ENCODE measurements around the gene SRGAP3.
"Not testable (repeated sequence)": the region's sequence is repeated elsewhere in the genome, so short reads cannot be mapped to it uniquely, and the experiment has no call there.

Gene SRGAP3

DNA sequence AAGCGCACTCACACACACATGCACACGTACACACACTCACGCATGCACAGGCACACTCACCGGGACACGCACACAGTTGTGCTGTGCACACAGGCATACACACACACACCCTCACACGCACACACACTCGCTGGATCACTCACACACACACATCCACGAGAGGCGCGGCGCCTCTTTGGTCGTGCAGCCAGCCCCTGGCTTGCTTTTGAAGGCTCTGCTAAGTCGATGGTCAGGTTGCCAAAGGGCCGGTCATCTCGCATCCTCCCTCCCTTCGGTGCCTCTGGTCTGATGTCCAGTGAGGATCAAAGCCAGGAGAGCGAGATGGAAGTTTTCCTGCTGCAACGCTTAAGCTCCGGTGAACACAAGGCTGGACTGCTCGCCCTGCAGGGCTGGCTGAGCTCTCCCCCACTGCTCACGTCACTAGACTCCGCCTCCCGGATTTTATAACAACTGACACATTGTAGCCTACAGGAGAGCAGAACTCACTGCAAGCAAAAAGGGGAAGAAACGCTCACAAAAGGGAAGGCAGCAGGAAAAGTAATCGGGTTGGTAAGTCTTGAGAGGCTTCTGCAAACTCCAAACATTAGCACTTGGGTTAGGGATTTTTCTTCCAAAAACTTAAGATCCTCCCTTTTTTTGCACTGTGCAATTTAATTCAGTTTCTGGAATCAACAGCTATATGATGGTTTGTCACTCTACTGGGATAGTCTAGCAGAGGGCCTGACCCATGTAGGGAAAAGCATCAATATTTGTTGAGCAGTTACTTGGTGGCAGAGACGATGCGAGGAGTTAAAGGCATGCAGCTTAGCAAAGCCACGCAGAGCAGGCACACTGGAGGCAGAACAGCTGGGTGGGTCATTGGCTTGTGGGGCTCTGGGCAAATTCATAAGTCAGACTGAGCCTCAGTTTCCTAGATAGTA, at the start of gene SRGAP3:
TSS of gene SRGAP3 (minus strand) at position 374 of the 920 bp plus-strand sequence. CDS start 695 bp downstream, outside the sequence.
- H3K4me3 ChIP-seq: peak within 1 kb of the TSS; percentile 46
- no peaks in the 10 kb centered on the region for H3K36me3 ChIP-seq (replicated peaks)
- H3K27me3 ChIP-seq (ENCODE audit: low read depth): no peaks in the 10 kb centered on the region
- H3K4me1 ChIP-seq: peaks cover 3% of the 10 kb centered on the region
- in situ Hi-C loops (cut with MboI; ENCODE audit: low sequenced_read_pairs): no loop called here
- DNase-seq (ENCODE audit: low spot score in 2 of 2): peak; percentile 94 to 95
- no peaks in the 10 kb centered on the region for H3K9me3 ChIP-seq

DNA sequence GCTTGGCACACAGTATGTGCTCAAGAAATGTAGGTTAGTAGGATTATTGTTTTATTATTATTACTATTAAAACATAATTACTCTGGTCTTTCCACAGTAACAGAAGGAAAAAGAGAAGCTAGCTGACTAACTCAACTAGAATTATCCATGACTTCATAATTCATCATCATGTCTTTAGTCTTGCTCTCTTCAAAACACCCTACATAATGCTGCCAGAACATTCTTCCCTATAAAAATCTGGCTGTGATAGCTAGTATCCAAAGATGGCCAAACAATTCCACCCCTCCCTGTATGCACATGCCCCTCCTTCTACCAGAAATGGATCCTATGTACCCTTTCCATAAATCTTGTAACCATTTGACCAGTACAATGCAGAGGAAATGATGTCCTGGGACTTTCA, 48.8 kb upstream of the SRGAP3 start:
- H3K27me3 ChIP-seq (ENCODE audit: low read depth): peaks cover 4% of the 10 kb centered on the region
- H3K4me1 ChIP-seq: no peaks in the 10 kb centered on the region; the same call in 1 of the 2 replicates
- in situ Hi-C loops (cut with MboI; ENCODE audit: low sequenced_read_pairs): no loop called here
- H3K36me3 ChIP-seq (replicated peaks): no peaks in the 10 kb centered on the region
- DNase-seq (ENCODE audit: low spot score in 2 of 2): no peak
- no peak overlapping the region for H3K4me3 ChIP-seq
- no peaks in the 10 kb centered on the region for H3K9me3 ChIP-seq

DNA sequence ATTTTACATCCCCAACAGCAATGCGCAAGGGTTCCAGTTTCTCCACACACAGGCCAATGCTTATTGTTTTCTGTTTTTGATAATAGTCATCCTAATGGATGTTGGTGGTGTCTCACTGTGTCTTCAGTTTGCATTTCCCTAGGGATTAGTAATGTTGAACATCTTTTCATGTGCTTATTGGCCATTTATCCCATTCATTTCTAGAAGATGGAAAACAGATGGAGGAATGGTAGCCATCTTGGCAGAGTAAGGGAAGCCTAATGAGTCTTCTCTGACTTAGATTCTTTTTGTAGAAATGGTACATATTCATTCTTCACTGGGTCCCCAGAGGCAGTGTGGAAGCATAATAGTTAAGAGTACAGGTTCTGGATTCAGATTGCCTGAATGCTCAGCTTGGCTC, 46.8 kb upstream of the SRGAP3 start:
- DNase-seq (ENCODE audit: low spot score in 2 of 2): no peak
- in situ Hi-C loops (cut with MboI; ENCODE audit: low sequenced_read_pairs): no loop called here
- no peaks in the 10 kb centered on the region for H3K4me1 ChIP-seq
- no peak overlapping the region for H3K4me3 ChIP-seq
- no peaks in the 10 kb centered on the region for H3K9me3 ChIP-seq
- H3K27me3 ChIP-seq (ENCODE audit: low read depth): peaks cover 4% of the 10 kb centered on the region
- no peaks in the 10 kb centered on the region for H3K36me3 ChIP-seq (replicated peaks)

DNA sequence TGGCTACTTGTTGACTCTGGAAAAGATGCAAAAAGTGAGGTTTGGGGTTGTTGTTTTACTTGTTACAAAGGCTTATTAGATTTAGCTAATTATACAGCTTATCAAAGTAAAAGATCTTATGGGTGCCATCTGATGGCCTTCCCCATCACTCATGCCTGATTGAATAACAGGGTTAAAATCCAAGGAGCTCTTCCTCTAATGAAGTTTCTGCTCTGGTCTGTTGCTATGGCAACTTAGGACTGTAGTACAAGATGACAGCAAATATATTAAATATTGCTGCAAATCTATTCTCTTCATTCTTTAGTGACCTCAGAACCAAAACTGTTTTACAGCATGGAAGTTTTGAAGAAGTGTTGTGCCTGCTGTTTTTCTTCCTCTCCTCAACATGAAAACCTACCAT, 45.6 kb upstream of the SRGAP3 start:
- H3K9me3 ChIP-seq: no peaks in the 10 kb centered on the region
- DNase-seq (ENCODE audit: low spot score in 2 of 2): no peak
- in situ Hi-C loops (cut with MboI; ENCODE audit: low sequenced_read_pairs): no loop called here
- H3K4me1 ChIP-seq: no peaks in the 10 kb centered on the region
- H3K4me3 ChIP-seq: no peak overlapping the region
- no peaks in the 10 kb centered on the region for H3K36me3 ChIP-seq (replicated peaks)
- H3K27me3 ChIP-seq (ENCODE audit: low read depth): peaks cover 4% of the 10 kb centered on the region

DNA sequence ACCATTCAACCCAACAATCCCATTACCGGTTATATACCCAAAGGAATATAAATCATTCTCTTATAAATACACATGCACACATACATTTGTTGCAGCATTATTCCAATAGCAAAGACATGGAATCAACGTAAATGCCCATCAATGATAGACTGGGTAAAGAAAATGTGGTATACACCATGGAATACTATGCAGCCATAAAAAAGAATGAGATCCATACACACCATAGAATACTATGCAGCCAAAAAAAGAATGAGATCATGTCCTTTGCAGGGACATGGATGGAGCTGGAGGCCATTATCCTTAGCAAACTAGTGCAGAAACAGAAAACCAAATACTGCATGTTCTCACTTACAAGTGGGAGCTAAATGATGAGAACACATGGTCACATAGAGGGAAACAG, 44.5 kb upstream of the SRGAP3 start:
- H3K4me3 ChIP-seq; H3K9me3 ChIP-seq; in situ Hi-C loops (cut with MboI; ENCODE audit: low sequenced_read_pairs); H3K36me3 ChIP-seq (replicated peaks); H3K4me1 ChIP-seq; H3K27me3 ChIP-seq (ENCODE audit: low read depth); DNase-seq (ENCODE audit: low spot score in 2 of 2): not testable (repeated sequence)

DNA sequence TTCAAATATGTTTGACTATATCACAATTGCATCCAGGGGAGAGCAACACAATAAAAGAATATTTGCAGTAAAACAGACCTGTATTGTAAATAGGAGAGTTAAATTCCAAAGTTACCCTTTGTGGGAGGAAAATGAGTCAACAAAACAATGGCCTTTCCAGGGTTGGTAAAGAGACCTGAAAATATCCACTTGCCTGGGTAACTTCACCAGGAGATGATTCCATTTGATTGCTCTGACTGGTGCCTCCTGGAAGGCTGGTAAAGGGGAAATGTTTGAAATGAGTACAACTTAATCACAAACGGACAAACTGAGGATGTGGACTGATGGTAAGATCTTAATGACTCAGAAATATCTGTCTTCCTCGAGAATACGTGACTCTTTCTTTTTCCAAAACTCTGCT, 43.6 kb upstream of the SRGAP3 start:
- H3K9me3 ChIP-seq: no peaks in the 10 kb centered on the region
- H3K4me1 ChIP-seq: no peaks in the 10 kb centered on the region
- DNase-seq (ENCODE audit: low spot score in 2 of 2): no peak
- no peak overlapping the region for H3K4me3 ChIP-seq
- in situ Hi-C loops (cut with MboI; ENCODE audit: low sequenced_read_pairs): no loop called here
- peaks cover 4% of the 10 kb centered on the region for H3K27me3 ChIP-seq (ENCODE audit: low read depth)
- H3K36me3 ChIP-seq (replicated peaks): no peaks in the 10 kb centered on the region

DNA sequence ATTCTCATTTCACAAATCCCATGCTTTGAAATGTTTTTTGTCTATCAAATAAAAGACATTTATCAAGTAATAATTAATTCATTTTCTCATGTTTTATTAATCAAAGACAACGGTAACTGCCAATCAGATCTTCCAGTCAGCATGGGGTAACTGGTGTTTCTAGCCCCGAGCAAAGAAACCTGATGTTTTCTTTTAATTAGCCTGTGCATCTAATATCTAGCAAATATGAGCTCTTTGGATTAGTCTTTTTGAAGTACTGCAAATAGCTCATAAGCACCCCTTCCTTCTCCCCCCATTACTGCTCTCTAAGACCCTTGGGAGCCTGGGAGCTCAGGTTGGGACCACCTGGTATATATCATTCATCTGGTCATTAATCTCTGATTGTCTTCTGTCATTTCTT, 43.1 kb upstream of the SRGAP3 start:
- H3K4me3 ChIP-seq: no peak overlapping the region
- DNase-seq (ENCODE audit: low spot score in 2 of 2): no peak
- in situ Hi-C loops (cut with MboI; ENCODE audit: low sequenced_read_pairs): no loop called here

DNA sequence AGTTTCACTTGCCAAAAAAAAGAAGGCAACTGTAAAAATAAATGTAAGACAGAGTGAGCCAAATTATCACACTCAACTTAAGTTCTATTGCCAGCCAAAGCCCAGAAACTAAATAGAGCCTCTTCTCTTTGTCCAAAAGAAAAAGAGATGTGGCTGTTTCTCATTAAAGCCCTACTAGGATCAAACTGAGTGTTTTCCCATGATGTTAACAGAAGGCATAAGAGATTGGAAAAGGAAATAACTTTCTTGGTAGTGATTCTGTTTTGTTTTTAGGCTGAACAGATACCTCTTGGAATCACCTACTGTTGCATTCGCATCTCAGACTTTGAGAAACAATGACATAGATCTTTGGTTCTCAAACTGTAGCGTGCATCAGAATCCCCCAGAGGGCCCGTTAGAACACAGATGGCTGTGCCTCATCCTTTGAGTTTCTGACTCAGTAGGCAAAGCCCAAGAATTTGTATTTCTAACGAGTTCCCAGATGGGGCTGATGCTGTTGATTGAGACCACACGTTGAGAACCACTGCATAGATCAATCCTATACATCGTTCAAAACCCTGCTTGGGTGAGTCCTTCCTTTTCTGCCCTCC, 42.5 kb upstream of the SRGAP3 start:
- peaks cover 4% of the 10 kb centered on the region for H3K27me3 ChIP-seq (ENCODE audit: low read depth)
- in situ Hi-C loops (cut with MboI; ENCODE audit: low sequenced_read_pairs): no loop called here
- H3K4me3 ChIP-seq: no peak overlapping the region
- H3K4me1 ChIP-seq: no peaks in the 10 kb centered on the region
- H3K9me3 ChIP-seq: no peaks in the 10 kb centered on the region
- DNase-seq (ENCODE audit: low spot score in 2 of 2): no peak
- H3K36me3 ChIP-seq (replicated peaks): no peaks in the 10 kb centered on the region

More for the DNA sequence above, 43.1 kb upstream of the SRGAP3 start:
- H3K9me3 ChIP-seq: no peaks in the 10 kb centered on the region
- no peaks in the 10 kb centered on the region for H3K4me1 ChIP-seq
- H3K27me3 ChIP-seq (ENCODE audit: low read depth): peaks cover 4% of the 10 kb centered on the region
- no peaks in the 10 kb centered on the region for H3K36me3 ChIP-seq (replicated peaks)

DNA sequence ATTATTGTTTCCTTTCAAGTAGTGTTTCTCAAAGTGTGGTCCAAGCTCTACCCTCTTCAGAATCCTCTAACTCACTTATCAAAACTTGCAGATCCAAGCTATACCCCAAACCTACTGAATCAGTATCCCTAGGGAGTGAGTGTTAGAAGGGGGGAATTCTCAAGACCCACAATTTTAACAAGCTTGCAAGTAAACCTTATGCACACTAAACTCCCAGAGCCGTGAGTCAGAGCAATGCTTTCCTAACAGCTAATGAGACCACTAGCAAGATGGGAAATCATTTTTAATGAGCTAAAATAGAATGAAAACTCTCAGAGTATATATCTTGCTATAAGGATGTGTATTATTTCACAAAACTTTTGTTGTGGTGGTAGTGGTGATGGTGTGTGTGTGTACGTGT, 41.1 kb upstream of the SRGAP3 start:
- Histone ChIP-seq H3K36me3 (replicated peaks) (no peaks in the 10 kb centered on the region), H3K4me3 (no peak overlapping the region), H3K27me3 (ENCODE audit: low read depth) (peaks cover 2% of the 10 kb centered on the region), H3K9me3 (no peaks in the 10 kb centered on the region), H3K4me1 (no peaks in the 10 kb centered on the region)
- no peak for DNase-seq (ENCODE audit: low spot score in 2 of 2)
- in situ Hi-C loops (cut with MboI; ENCODE audit: low sequenced_read_pairs): no loop called here

DNA sequence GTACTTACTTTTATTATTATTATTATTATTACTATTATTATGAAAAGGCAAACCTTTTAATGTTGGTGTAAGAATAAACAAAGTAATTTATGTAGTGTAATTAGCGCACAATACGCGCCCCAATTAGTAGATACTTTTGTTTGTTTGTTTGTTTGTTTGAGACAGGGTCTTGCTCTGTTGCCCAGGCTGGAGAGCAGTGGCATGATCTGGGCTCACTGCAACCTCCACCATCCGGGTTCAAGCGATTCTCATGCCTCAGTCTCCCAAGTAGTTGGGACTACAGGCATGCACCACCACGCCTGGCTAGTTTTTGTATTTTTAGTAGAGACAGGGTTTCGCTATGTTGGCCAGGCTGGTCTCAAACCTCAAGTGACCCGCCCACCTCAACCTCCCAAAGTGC, 32.1 kb upstream of the SRGAP3 start:
- DNase-seq (ENCODE audit: low spot score in 2 of 2); H3K36me3 ChIP-seq (replicated peaks); H3K9me3 ChIP-seq; in situ Hi-C loops (cut with MboI; ENCODE audit: low sequenced_read_pairs); H3K27me3 ChIP-seq (ENCODE audit: low read depth); H3K4me1 ChIP-seq; H3K4me3 ChIP-seq: not testable (repeated sequence)

DNA sequence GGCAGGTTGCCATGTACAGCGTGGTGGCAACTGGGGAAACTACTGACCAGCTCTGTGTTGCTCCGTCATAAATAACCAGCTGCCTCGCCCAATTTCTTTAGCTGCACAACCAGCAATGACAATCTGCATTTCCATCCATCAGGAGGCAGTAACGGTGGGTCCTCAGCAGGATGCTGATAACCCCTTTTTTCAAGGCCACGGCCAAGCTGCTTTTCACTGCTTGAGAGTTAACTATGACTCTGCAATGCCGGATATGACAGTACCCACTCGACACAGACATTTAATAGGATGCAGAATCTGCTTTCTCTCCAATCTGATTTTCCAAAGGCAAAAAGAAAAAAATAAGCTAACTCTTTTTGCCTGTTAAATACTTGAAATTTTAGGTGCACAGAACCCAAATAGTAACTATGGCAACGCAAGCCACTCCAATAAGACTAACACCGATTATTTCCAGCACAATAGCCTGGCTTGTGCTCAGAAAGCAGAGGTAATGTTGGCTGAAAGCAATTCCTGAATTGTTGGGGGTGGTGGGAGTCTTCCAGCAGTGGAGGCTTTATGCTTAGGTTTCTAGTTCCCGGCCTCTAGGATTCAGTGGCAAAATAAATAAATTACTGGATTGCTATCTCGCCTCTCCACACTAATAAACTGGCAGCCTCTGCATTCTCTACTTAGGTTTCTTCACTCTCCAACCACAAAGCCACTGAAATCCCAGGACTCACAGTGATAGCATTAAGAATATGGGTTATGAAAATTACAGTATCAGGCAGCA, 31.2 kb upstream of the SRGAP3 start:
- H3K4me1 ChIP-seq: no peaks in the 10 kb centered on the region
- no peaks in the 10 kb centered on the region for H3K27me3 ChIP-seq (ENCODE audit: low read depth)
- DNase-seq (ENCODE audit: low spot score in 2 of 2): peak in 1 of 2 experiments; percentile 8
- in situ Hi-C loops (cut with MboI; ENCODE audit: low sequenced_read_pairs): no loop called here
- no peaks in the 10 kb centered on the region for H3K36me3 ChIP-seq (replicated peaks)
- H3K4me3 ChIP-seq: no peak overlapping the region
- H3K9me3 ChIP-seq: no peaks in the 10 kb centered on the region

DNA sequence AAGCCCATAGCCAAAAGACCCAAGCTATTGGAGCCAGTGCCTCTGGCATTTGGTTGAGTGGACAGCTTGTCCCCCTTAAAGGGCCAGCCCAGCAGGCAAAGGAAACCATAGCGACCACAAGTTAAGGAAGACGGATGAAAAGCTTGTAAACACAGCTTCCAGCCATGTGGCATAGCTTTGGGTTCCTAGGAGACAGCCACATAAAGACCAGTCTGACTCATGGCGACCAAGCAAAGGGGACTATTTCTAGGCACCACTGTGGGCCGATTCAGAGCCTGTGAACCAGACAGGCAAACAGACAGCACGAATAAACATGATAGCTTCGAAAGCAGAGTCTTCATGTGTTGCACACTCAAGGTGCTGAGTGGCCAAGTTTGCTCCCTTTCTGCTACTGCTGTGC, 30.5 kb upstream of the SRGAP3 start:
- in situ Hi-C loops (cut with MboI; ENCODE audit: low sequenced_read_pairs): no loop called here
- Histone ChIP-seq H3K4me1 (no peaks in the 10 kb centered on the region), H3K4me3 (no peak overlapping the region), H3K36me3 (replicated peaks) (no peaks in the 10 kb centered on the region), H3K9me3 (no peaks in the 10 kb centered on the region), H3K27me3 (ENCODE audit: low read depth) (no peaks in the 10 kb centered on the region)
- no peak for DNase-seq (ENCODE audit: low spot score in 2 of 2)

DNA sequence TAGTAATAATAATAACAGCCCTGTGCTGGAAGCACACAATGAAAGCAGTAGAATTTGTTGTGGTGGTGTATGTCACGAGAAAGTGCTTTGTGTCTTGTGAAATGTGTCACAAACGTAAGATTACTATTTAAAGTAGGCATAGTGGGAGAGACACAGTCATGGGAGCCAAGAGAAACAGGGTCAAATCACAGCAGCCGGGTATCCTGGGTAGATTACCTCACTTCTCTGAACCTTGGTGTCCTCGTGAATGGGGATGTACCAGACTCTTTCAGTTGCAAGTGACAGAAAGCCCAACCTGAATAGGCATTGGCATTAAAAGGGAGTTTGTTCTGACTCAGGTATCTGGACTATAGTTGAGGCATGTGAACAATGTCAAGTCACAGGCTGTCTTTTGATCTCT, 29.1 kb upstream of the SRGAP3 start:
- Histone ChIP-seq H3K27me3 (ENCODE audit: low read depth) (no peaks in the 10 kb centered on the region), H3K36me3 (replicated peaks) (no peaks in the 10 kb centered on the region)
- in situ Hi-C loops (cut with MboI; ENCODE audit: low sequenced_read_pairs): no loop called here

DNA sequence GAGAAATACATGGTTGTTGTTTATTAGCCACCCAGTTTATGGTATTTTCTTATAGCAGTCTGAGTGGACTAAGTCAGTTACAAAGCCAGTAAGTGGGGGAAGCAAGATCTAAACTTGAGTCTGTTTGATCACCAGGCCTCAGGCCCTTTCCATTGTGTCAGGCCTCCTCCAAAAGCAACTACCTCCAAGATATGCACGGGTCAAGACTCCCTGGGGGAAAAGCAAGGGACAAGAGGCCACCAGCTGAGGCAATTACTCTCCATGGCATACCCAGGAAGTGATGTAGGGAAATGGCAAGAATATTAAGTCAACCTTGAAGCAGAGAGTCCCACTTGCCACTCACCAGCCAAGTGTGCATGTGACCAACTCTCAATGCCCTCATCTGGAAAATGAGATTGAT, 28.6 kb upstream of the SRGAP3 start:
- no peaks in the 10 kb centered on the region for H3K27me3 ChIP-seq (ENCODE audit: low read depth)
- in situ Hi-C loops (cut with MboI; ENCODE audit: low sequenced_read_pairs): no loop called here
- no peaks in the 10 kb centered on the region for H3K9me3 ChIP-seq
- no peak for DNase-seq (ENCODE audit: low spot score in 2 of 2)
- H3K4me3 ChIP-seq: no peak overlapping the region
- H3K36me3 ChIP-seq (replicated peaks): no peaks in the 10 kb centered on the region
- no peaks in the 10 kb centered on the region for H3K4me1 ChIP-seq

More for the DNA sequence above, 29.1 kb upstream of the SRGAP3 start:
- Histone ChIP-seq H3K9me3 (no peaks in the 10 kb centered on the region), H3K4me3 (no peak overlapping the region), H3K4me1 (no peaks in the 10 kb centered on the region)
- no peak for DNase-seq (ENCODE audit: low spot score in 2 of 2)
